Cardiac muscle cell (in vitro differentiated cells and primary cell): Measurements from ENCODE around the gene STRBP. TPM values are rescaled to one million over a fixed set of nuclear protein-coding genes. Genes with fewer than 3 reads are reported as not detected.

Source experiments
- DNase-seq, 2 donors: peaks; one replicate each; pipeline versions ENCODE4 v3.0.0 to v3.0.0-alpha.2; 2010 to 2017; ENCODE audit warnings: low read depth in 1 of 2, low spot score in 1 of 2
- H3K27ac ChIP-seq: fragments of 200-600 bp; sonication (generic); 2 replicates; pipeline ENCODE4 v1.5.1; 2016
- H3K27me3 ChIP-seq: fragments of 200-600 bp; sonication (generic); 2 replicates; pipeline ENCODE4 v1.6.0; 2016; ENCODE audit warnings: control low read depth
- H3K36me3 ChIP-seq: fragments of 200-600 bp; sonication (generic); 2 replicates; pipeline ENCODE4 v1.5.1; 2016; ENCODE audit warnings: control low read depth
- H3K4me1 ChIP-seq: fragments of 200-600 bp; sonication (generic); 2 replicates; pipeline ENCODE4 v1.8.1; 2017; ENCODE audit warnings: low read depth, mild to moderate bottlenecking, mixed run types
- H3K4me3 ChIP-seq: fragments of 200-600 bp; sonication (generic); 2 replicates; pipeline ENCODE4 v1.5.1; 2016; ENCODE audit warnings: mild to moderate bottlenecking
- H3K9me3 ChIP-seq: fragments of 200-600 bp; sonication (generic); 2 replicates; pipeline ENCODE4 v1.5.1; 2017; ENCODE audit warnings: low read depth, mild to moderate bottlenecking, control low read depth
- CTCF ChIP-seq: IDR thresholded peaks from 2 replicates; pipeline ENCODE4 v1.5.1; 2012; ENCODE audit warnings: low read depth, mild to moderate bottlenecking, low read length
- polyA plus RNA-seq: library from polyadenylated mRNA; unstranded; fragments of >200 nt; fragmentation: Nextera tagmentation; extraction: Ambion mirVana; gene quantifications from 2 replicates; pipeline ENCODE4 v1.2.1, GENCODE V29; 2016
- total RNA-seq: library from RNA; depleted of rRNA; stranded (reverse); fragments of >200 nt; gene quantifications from 2 replicates; pipeline ENCODE4 v1.2.3, GENCODE V29; 2016

Gene STRBP
- total and polyA plus RNA-seq, 2 experiments from 2014 or later = 34.1 to 42.9 TPM

- Histone ChIP-seq H3K27me3 (no peaks in the 10 kb centered on the region), H3K36me3 (no peaks in the 10 kb centered on the region), H3K4me3 (no peak overlapping the region), H3K27ac (no peak overlapping the region), H3K4me1 (peaks cover 17% of the 10 kb centered on the region), H3K9me3 (no peaks in the 10 kb centered on the region)
- DNase-seq = no peak
- no peak for TF ChIP-seq CTCF
These were observed 48.3 kb downstream of the STRBP start for GRCh38 chr9:123220127-123220526.

GRCh38 chr9:123218831-123219230, 49.6 kb downstream of the STRBP start:
- no peak overlapping the region for H3K4me3 ChIP-seq
- H3K27me3 ChIP-seq = no peaks in the 10 kb centered on the region
- no peaks in the 10 kb centered on the region for H3K9me3 ChIP-seq
- TF ChIP-seq CTCF = no peak
- H3K36me3 ChIP-seq = no peaks in the 10 kb centered on the region
- H3K27ac ChIP-seq = no peak overlapping the region
- peaks cover 17% of the 10 kb centered on the region for H3K4me1 ChIP-seq
- DNase-seq = no peak

GRCh38 chr9:123217128-123217654, 51.2 kb downstream of the STRBP start:
- H3K4me1 ChIP-seq = peaks cover 25% of the 10 kb centered on the region
- H3K36me3 ChIP-seq = no peaks in the 10 kb centered on the region
- no peak overlapping the region for H3K4me3 ChIP-seq
- H3K27ac ChIP-seq = no peak overlapping the region
- DNase-seq = peak in 1 of 2 donors; percentile 15
- no peaks in the 10 kb centered on the region for H3K9me3 ChIP-seq
- no peaks in the 10 kb centered on the region for H3K27me3 ChIP-seq
- no peak for TF ChIP-seq CTCF

GRCh38 chr9:123216251-123216797, 52.1 kb downstream of the STRBP start:
- no peak for TF ChIP-seq CTCF
- H3K4me1 ChIP-seq = peaks cover 25% of the 10 kb centered on the region
- DNase-seq = no peak

GRCh38 chr9:123211081-123211480, 57.3 kb downstream of the STRBP start:
- no peak overlapping the region for H3K4me3 ChIP-seq
- no peaks in the 10 kb centered on the region for H3K9me3 ChIP-seq
- no peak for DNase-seq
- peaks cover 16% of the 10 kb centered on the region for H3K4me1 ChIP-seq
- no peak overlapping the region for H3K27ac ChIP-seq
- no peaks in the 10 kb centered on the region for H3K36me3 ChIP-seq
- H3K27me3 ChIP-seq = no peaks in the 10 kb centered on the region
- TF ChIP-seq CTCF = no peak

More at GRCh38 chr9:123216251-123216797, 52.1 kb downstream of the STRBP start:
- H3K9me3 ChIP-seq = no peaks in the 10 kb centered on the region
- no peaks in the 10 kb centered on the region for H3K27me3 ChIP-seq
- no peaks in the 10 kb centered on the region for H3K36me3 ChIP-seq
- no peak overlapping the region for H3K4me3 ChIP-seq
- no peak overlapping the region for H3K27ac ChIP-seq
